Measurements from ENCODE around the gene KRTAP4-1.

GRCh38 chr17:41184480-41184961 lies at the start of gene KRTAP4-1:
- TF ChIP-seq CTCF (IDR thresholded peaks at IDR 0.05) (no peak), EZH2 (IDR thresholded peaks at IDR 0.05; ENCODE audit: borderline replicate concordance, insufficient read depth, low read depth, low read length, poor library complexity, severe bottlenecking) (no peak)

Measured in B cell (primary cell).